ENCODE results near the gene TMEM213.
A peak's percentile ranks its signal among the peaks of the same experiment; 100 is the strongest.

TMEM213 gene

GRCh38 chr7:138873220-138873892 is 75.6 kb downstream of the TMEM213 start:
- no peak for DNase-seq

GRCh38 chr7:138875794-138876193 is 78.0 kb downstream of the TMEM213 start:
- DNase-seq: no peak

- no peak for DNase-seq
These were observed 78.5 kb downstream of the TMEM213 start for GRCh38 chr7:138876326-138876725.

GRCh38 chr7:138878051-138878450 is 80.3 kb downstream of the TMEM213 start:
- no peak for DNase-seq

- DNase-seq: no peak
These were observed 81.1 kb downstream of the TMEM213 start for GRCh38 chr7:138878856-138879255.

- no peak for DNase-seq
These were observed 81.6 kb downstream of the TMEM213 start for GRCh38 chr7:138879356-138879755.

- DNase-seq: peak in 1 of 56 donors; percentile 27
These were observed 83.2 kb downstream of the TMEM213 start for GRCh38 chr7:138880881-138881578.

- DNase-seq: no peak
These were observed 83.9 kb downstream of the TMEM213 start for GRCh38 chr7:138881579-138882188.

- DNase-seq: no peak
These were observed 84.5 kb downstream of the TMEM213 start for GRCh38 chr7:138882249-138882648.

- DNase-seq: no peak
These were observed 87.8 kb downstream of the TMEM213 start for GRCh38 chr7:138885383-138886147.

GRCh38 chr7:138886501-138886917 is 88.7 kb downstream of the TMEM213 start:
- peak in 1 of 56 donors; percentile 6 for DNase-seq

- no peak for DNase-seq
These were observed 89.4 kb downstream of the TMEM213 start for GRCh38 chr7:138887085-138887710.
